Fibroblast of pulmonary artery (primary cell): ENCODE results near the gene KPNA3.

ENCODE experiments used
- DNase-seq: peaks from one replicate; pipeline ENCODE4 v3.0.0-alpha.2; 2010; ENCODE audit warnings: low read depth
- H3K4me3 ChIP-seq: replicated peaks from 2 replicates; pipeline ENCODE4 v1.5.1; 2011; ENCODE audit warnings: low read depth, mild to moderate bottlenecking, control low read depth, low read length, moderate library complexity
- TF ChIP-seq, protein P1 (sequence below): IDR thresholded peaks from 2 replicates; pipeline ENCODE4 v1.5.1; 2011; ENCODE audit warnings: mild to moderate bottlenecking, control low read depth, low read length, inconsistent platforms; ENCODE audit errors: missing control alignments

KPNA3 gene

GRCh38 chr13:49754146-49754545, 38.3 kb downstream of the KPNA3 start:
- no peak overlapping the region for H3K4me3 ChIP-seq
- TF ChIP-seq, protein P1, sequence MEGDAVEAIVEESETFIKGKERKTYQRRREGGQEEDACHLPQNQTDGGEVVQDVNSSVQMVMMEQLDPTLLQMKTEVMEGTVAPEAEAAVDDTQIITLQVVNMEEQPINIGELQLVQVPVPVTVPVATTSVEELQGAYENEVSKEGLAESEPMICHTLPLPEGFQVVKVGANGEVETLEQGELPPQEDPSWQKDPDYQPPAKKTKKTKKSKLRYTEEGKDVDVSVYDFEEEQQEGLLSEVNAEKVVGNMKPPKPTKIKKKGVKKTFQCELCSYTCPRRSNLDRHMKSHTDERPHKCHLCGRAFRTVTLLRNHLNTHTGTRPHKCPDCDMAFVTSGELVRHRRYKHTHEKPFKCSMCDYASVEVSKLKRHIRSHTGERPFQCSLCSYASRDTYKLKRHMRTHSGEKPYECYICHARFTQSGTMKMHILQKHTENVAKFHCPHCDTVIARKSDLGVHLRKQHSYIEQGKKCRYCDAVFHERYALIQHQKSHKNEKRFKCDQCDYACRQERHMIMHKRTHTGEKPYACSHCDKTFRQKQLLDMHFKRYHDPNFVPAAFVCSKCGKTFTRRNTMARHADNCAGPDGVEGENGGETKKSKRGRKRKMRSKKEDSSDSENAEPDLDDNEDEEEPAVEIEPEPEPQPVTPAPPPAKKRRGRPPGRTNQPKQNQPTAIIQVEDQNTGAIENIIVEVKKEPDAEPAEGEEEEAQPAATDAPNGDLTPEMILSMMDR: no peak
- no peak for DNase-seq

GRCh38 chr13:49749848-49750247, 42.6 kb downstream of the KPNA3 start:
- no peak overlapping the region for H3K4me3 ChIP-seq
- peak; percentile 7 for DNase-seq
- TF ChIP-seq, protein P1: no peak

DNA sequence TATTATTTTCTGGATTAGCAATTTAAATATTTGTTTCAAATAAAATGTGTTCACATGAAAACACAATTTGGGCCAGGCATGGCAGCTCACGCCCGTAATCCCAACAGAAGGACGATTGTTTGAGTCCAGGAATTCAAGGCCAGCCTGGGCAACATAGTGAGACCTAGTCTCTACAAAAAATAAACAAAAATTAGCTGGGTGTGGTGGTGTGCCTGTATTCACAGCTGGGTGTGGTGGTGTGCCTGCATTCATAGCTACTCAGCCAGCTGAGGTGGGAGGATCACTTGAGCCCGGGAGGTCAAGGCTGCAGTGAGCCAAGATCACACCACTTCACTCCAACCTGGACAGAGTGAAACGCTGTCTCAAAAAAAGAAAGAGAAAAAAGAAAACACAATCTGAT, 46.4 kb downstream of the KPNA3 start:
- H3K4me3 ChIP-seq: no peak overlapping the region
- DNase-seq: no peak
- TF ChIP-seq, protein P1: no peak

DNA sequence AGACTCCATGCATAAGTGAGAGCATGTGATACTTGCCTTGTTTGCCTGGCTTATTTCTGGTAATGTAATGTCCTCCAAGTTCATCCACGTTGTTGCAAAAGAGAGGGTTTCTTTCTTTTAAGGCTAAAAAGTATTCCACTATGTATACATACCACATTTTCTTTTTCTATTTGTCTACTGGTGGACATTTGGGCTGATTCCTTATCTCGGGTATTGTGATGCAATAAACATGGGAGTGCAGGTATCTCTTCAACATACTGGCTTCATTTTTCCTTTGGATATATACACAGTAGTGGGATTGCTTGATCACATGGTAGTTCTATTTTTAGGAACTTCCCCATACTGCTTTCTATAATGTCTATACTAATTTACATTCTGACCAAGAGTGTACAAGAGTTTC, 51.6 kb downstream of the KPNA3 start:
- DNase-seq: no peak
- H3K4me3 ChIP-seq: no peak overlapping the region
- TF ChIP-seq, protein P1: no peak

- no peak for DNase-seq
- TF ChIP-seq, protein P1: no peak
- H3K4me3 ChIP-seq: no peak overlapping the region
These were observed 52.8 kb downstream of the KPNA3 start for GRCh38 chr13:49739498-49740187.

GRCh38 chr13:49733181-49733951, 59.1 kb downstream of the KPNA3 start:
- H3K4me3 ChIP-seq: no peak overlapping the region
- TF ChIP-seq, protein P1: no peak
- peak; percentile 7 for DNase-seq
